DOHH2 (cell line): ENCODE results near the gene PSME2.

Source experiments
- H3F3A ChIP-seq: fragments of 200-600 bp; sonication (generic), shearing (Covaris generic); 2 replicates; pipeline ENCODE4 v1.6.0; 2016; ENCODE audit warnings: antibody characterized with exemption, mild to moderate bottlenecking; ENCODE audit not compliant: control insufficient read depth, insufficient read depth
- H3K27ac ChIP-seq: fragments of 200-600 bp; sonication (generic); 2 replicates; pipeline ENCODE4 v1.5.1; 2014; ENCODE audit warnings: low read depth, mild to moderate bottlenecking, low read length, moderate library complexity
- H3K27me3 ChIP-seq: fragments of 200-600 bp; sonication (generic); 2 replicates; pipeline ENCODE4 v1.6.1; 2014; ENCODE audit warnings: mild to moderate bottlenecking, low read length, mixed read lengths; ENCODE audit not compliant: control insufficient read depth
- H3K36me3 ChIP-seq: fragments of 200-600 bp; sonication (generic); 2 replicates; pipeline ENCODE4 v1.6.1; 2014; ENCODE audit warnings: mild to moderate bottlenecking, low read length, moderate library complexity, mixed read lengths; ENCODE audit not compliant: control insufficient read depth
- H3K4me1 ChIP-seq: fragments of 200-600 bp; sonication (generic); 2 replicates; pipeline ENCODE4 v1.6.1; 2014; ENCODE audit warnings: mild to moderate bottlenecking, low read length, mixed read lengths; ENCODE audit not compliant: control insufficient read depth
- H3K4me2 ChIP-seq: fragments of 200-600 bp; sonication (generic); 2 replicates; pipeline ENCODE4 v1.6.0; 2014; ENCODE audit warnings: mild to moderate bottlenecking, low read length, moderate library complexity
- H3K4me3 ChIP-seq: fragments of 200-600 bp; sonication (generic); 2 replicates; pipeline ENCODE4 v1.5.1; 2014; ENCODE audit warnings: mild to moderate bottlenecking, low read length, mixed read lengths
- H3K79me2 ChIP-seq: fragments of 200-600 bp; sonication (generic); 2 replicates; pipeline ENCODE4 v1.6.1; 2014; ENCODE audit warnings: mild to moderate bottlenecking, low read length, mixed read lengths; ENCODE audit not compliant: control insufficient read depth
- H3K9me2 ChIP-seq: fragments of 200-600 bp; sonication (generic); replicated peaks from 2 replicates; pipeline ENCODE4 v1.6.1; 2014; ENCODE audit warnings: mild to moderate bottlenecking, low read length, mixed read lengths; ENCODE audit not compliant: control insufficient read depth
- H3K9me3 ChIP-seq: fragments of 200-600 bp; sonication (generic); 2 replicates; pipeline ENCODE4 v1.6.1; 2014; ENCODE audit warnings: antibody characterized with exemption, low read length, mixed read lengths; ENCODE audit not compliant: control insufficient read depth, insufficient read depth
- H4K20me1 ChIP-seq: fragments of 200-600 bp; sonication (generic); 2 replicates; pipeline ENCODE4 v1.6.0; 2014; ENCODE audit warnings: low read depth, mild to moderate bottlenecking, antibody characterized with exemption, low read length, moderate library complexity; ENCODE audit not compliant: control insufficient read depth, insufficient read depth
- CTCF ChIP-seq: fragments of 200-600 bp; sonication (generic); IDR thresholded peaks from one replicate; pipeline ENCODE4 v1.5.1; 2014; ENCODE audit warnings: antibody characterized with exemption, mild to moderate bottlenecking, low read depth, low read length; ENCODE audit not compliant: poor library complexity, severe bottlenecking
- EZH2phosphoT487 ChIP-seq: fragments of 200-600 bp; sonication (generic); IDR thresholded peaks from 2 replicates; pipeline ENCODE4 v1.6.1; 2017; ENCODE audit warnings: borderline replicate concordance, mild to moderate bottlenecking, antibody characterized with exemption, low read length, moderate library complexity, mixed read lengths

PSME2 gene

DNA sequence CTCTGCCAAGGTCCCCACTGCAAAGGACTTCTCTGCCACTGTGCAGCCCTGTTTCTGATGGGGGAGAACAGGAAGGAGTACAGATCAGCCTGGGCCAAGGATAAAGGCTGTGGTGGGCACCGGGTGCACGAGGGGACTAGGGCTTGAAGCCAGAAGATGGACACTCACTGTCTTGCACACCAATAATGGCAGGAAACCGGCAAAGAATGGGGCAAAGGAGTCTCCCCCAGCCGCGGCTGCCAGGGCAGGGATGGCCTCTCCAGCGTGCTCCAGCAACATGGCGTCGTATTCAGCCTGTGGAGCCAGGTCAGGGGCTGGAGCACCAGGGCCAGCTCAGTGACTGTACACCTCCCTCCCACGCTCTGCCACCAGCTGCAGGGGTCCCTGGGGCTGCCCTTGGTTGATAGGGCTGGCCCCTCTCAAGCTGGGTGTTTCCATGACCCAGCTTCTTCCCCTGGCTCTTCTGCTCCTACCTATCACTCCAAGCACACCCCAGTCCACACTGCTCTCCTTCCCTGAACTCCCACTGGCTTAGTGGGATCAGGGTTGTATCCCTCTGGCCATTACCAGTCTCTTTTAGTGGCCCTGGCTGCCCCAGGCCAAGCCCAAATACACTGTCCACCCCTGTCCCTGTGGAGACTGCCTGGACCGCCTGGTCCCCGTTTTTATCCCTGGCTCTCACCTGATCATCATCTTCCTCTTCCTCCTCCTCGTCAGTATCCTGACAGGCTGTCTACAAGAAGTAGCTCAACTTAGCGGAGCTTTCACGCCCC, 35.9 kb upstream of the PSME2 start:
- Histone ChIP-seq H3K36me3 (peaks cover 93% of the 10 kb centered on the region), H3K4me3 (no peak overlapping the region), H3K4me1 (peaks cover 5% of the 10 kb centered on the region), H3K9me3 (no peaks in the 10 kb centered on the region), H3K79me2 (peaks cover 9% of the 10 kb centered on the region), H3K27me3 (no peaks in the 10 kb centered on the region), H3K9me2 (no peaks in the 10 kb centered on the region), H3K4me2 (no peak overlapping the region), H3F3A (peaks cover 3% of the 10 kb centered on the region; the same call in 1 of the 2 replicates), H3K27ac (no peak overlapping the region), H4K20me1 (no peaks in the 10 kb centered on the region)
- TF ChIP-seq CTCF (no peak), EZH2phosphoT487 (no peak)

DNA sequence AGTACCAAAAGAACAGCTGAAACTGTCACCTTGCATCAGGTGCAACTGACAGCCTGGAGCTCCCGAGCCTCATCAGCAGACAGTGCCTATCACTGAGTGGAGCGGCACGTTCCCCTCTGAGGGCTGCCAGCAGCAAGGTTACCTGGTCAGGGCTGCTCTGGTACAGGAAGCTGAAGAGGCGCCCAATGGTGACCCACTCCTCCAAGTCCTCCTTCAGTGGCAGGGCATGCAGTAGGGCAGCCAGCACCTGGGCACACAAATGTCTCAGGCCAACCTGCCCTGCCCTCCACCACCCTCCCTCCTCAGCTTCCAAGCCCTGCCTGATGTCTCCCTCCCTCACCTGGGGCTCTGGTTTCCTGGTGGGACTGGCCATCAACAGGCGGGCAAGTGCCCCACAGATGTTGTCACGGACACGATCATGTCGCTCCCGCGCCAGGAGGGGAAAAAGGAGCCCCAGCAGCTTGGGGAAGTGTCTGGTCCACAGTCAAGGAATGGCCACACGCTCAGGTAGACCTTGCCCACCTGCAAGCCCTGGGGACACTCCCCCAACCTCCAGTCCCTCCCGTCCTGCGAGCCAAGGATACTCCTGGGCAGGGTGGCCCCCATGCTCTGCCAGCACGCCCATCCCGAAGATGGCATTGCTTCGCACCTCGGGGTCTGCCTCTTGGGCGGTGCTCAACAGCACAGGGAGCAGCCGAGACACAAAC, 35.1 kb upstream of the PSME2 start:
- Histone ChIP-seq H3K4me1 (no peaks in the 10 kb centered on the region), H3K4me2 (no peak overlapping the region), H3F3A (peaks cover 3% of the 10 kb centered on the region; the same call in 1 of the 2 replicates), H3K79me2 (peaks cover 1% of the 10 kb centered on the region), H3K36me3 (peaks cover 85% of the 10 kb centered on the region), H3K9me2 (no peaks in the 10 kb centered on the region), H3K27me3 (no peaks in the 10 kb centered on the region), H3K27ac (no peak overlapping the region), H4K20me1 (no peaks in the 10 kb centered on the region), H3K9me3 (no peaks in the 10 kb centered on the region), H3K4me3 (no peak overlapping the region)
- TF ChIP-seq EZH2phosphoT487, result no peak
- no peak for TF ChIP-seq CTCF

DNA sequence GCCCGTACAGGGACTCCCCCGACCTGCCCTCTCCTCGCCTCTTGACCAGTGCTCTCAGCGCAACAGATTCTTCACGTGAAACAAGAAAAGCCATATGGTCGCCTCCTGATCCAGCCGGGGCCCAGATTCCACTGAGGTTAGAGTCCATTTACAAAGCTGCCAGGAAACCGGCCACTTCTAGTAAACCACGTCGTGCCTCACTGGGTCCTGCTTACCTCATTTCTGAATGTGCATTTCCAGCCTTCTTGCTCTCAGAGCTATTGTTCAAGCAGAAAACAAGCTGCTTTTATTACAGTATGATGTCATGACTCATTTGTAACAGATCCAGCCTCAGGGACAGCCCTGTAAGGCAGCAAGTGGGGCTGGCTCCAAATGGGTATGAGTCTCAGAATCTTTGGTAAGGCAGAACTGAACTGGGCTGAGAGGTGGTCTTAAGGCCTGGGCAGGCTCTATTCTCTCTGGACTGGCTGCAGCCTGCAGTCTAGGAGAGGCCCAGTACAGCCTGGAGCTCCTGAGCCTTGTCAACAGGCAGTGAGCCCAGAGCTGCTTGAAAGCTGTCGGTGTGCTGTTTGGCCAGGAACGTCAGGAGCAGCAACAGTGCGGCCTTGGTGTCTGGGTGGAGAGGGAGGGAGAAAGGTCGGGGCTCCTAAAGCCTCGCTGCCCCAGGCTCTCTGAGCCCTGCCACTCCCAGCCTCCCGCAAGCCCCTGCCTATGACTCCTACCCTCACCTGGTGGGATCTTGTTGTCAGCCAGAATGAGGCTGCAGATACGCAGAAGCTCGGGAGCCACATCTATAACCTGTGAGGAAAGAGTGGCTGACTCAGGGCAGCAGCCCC, 33.8 kb upstream of the PSME2 start:
- H3K36me3 ChIP-seq, result peaks cover 71% of the 10 kb centered on the region
- H3K79me2 ChIP-seq, result no peaks in the 10 kb centered on the region
- no peaks in the 10 kb centered on the region for H3K9me3 ChIP-seq
- H3F3A ChIP-seq, result peaks cover 3% of the 10 kb centered on the region; the same call in 1 of the 2 replicates
- no peak overlapping the region for H3K4me2 ChIP-seq
- H3K27ac ChIP-seq, result no peak overlapping the region
- no peak overlapping the region for H3K4me3 ChIP-seq
- no peak for TF ChIP-seq EZH2phosphoT487
- no peak for TF ChIP-seq CTCF
- H3K27me3 ChIP-seq, result no peaks in the 10 kb centered on the region
- H4K20me1 ChIP-seq, result no peaks in the 10 kb centered on the region
- no peaks in the 10 kb centered on the region for H3K4me1 ChIP-seq
- H3K9me2 ChIP-seq, result no peaks in the 10 kb centered on the region
